OCI-LY7 (cell line): Measurements from ENCODE around the gene MPZL3. TPM values are rescaled to one million over a fixed set of nuclear protein-coding genes. Genes with fewer than 3 reads are reported as not detected.

Experiments used
- BruUV-seq: library from RNA; stranded (reverse); fragments of 400-500 nt; replicated peaks from 2 replicates; lab custom pipeline; 2021; lab: Mats Ljungman, UMichigan
- CTCF ChIA-PET: fragments of 300-600 bp; sonication (Branson Sonifier 250); formaldehyde crosslinking; loops from one replicate; lab custom pipeline; 2022; ENCODE audit warnings: antibody characterized with exemption; ENCODE audit not compliant: unreplicated experiment; lab: Charles Lee
- POLR2A ChIA-PET: fragments of 300-600 bp; sonication (Branson Sonifier 250); formaldehyde crosslinking; loops from one replicate; lab custom pipeline; 2022; ENCODE audit warnings: antibody characterized with exemption; lab: Charles Lee
- DNase-seq: peaks from one replicate; pipeline ENCODE4 v3.0.0-alpha.2; 2015; ENCODE audit warnings: low spot score
- H2AFZ ChIP-seq: fragments of 200-600 bp; sonication (generic), shearing (Covaris generic); 2 replicates; pipeline ENCODE4 v1.6.1; 2014; ENCODE audit warnings: mild to moderate bottlenecking, antibody characterized with exemption, low read length, moderate library complexity
- H3K27ac ChIP-seq: fragments of 200-600 bp; sonication (generic); 2 replicates; pipeline ENCODE4 v1.5.1; 2014; ENCODE audit warnings: mixed run types, low read depth, mild to moderate bottlenecking, moderate library complexity, low read length, inconsistent platforms; ENCODE audit not compliant: poor library complexity, severe bottlenecking
- H3K36me3 ChIP-seq: fragments of 200-600 bp; sonication (generic); 2 replicates; pipeline ENCODE4 v1.6.1; 2014; ENCODE audit warnings: mild to moderate bottlenecking, antibody characterized with exemption, low read length, moderate library complexity, mixed read lengths; ENCODE audit not compliant: insufficient read depth
- H3K4me1 ChIP-seq: fragments of 200-600 bp; sonication (generic); 2 replicates; pipeline ENCODE4 v1.5.1; 2014; ENCODE audit warnings: mild to moderate bottlenecking, low read length; ENCODE audit not compliant: insufficient read depth, poor library complexity, severe bottlenecking
- H3K4me2 ChIP-seq: fragments of 200-600 bp; sonication (generic); 2 replicates; pipeline ENCODE4 v1.6.1; 2014; ENCODE audit warnings: mild to moderate bottlenecking, low read length
- H3K4me3 ChIP-seq: fragments of 200-600 bp; sonication (generic); 2 replicates; pipeline ENCODE4 v1.5.1; 2014; ENCODE audit warnings: mild to moderate bottlenecking, low read depth, low read length; ENCODE audit not compliant: poor library complexity, severe bottlenecking
- H3K79me2 ChIP-seq: fragments of 200-600 bp; sonication (generic); 2 replicates; pipeline ENCODE4 v1.6.1; 2016; ENCODE audit warnings: low read depth, mild to moderate bottlenecking, low read length, moderate library complexity, mixed read lengths; ENCODE audit not compliant: insufficient read depth
- H3K9me2 ChIP-seq: fragments of 200-600 bp; sonication (generic); 2 replicates; pipeline ENCODE4 v1.6.1; 2016; ENCODE audit warnings: mild to moderate bottlenecking, low read length, mixed read lengths; ENCODE audit not compliant: insufficient read depth
- H3K9me3 ChIP-seq: fragments of 200-600 bp; sonication (generic); 2 replicates; pipeline ENCODE4 v1.6.1; 2014; ENCODE audit warnings: mild to moderate bottlenecking, mixed run types, low read length, mixed read lengths
- H4K20me1 ChIP-seq: fragments of 200-600 bp; sonication (generic); 2 replicates; pipeline ENCODE4 v1.6.1; 2014; ENCODE audit warnings: mild to moderate bottlenecking, antibody characterized with exemption, low read length, moderate library complexity, mixed read lengths; ENCODE audit not compliant: insufficient read depth
- CTCF ChIP-seq: fragments of 200-600 bp; sonication (generic); conservative IDR thresholded peaks from 2 replicates; pipeline ENCODE4 v1.5.1; 2014; ENCODE audit warnings: mild to moderate bottlenecking, antibody characterized with exemption, low read length, moderate library complexity, mixed read lengths
- EZH2phosphoT487 ChIP-seq: fragments of 200-600 bp; sonication (generic); IDR thresholded peaks from 2 replicates; pipeline ENCODE4 v1.6.1; 2018; ENCODE audit warnings: low read depth, borderline replicate concordance, mild to moderate bottlenecking, mixed run types, antibody characterized with exemption, low read length, moderate library complexity, mixed read lengths
- intact Hi-C: fragments of 100-400 bp; cut with micrococcal nuclease; formaldehyde crosslinking; loops from one replicate; pipeline ENCODE4 v1.10.0; 2022; ENCODE audit not compliant: unreplicated experiment
- total RNA-seq, 2 experiments: library from RNA; depleted of rRNA in 1 of 2; stranded (reverse); fragments of >200 nt in 1 of 2; shearing (Covaris generic) in 1 of 2; gene quantifications; 2 replicates each; pipeline ENCODE4 v1.2.3, GENCODE V29; 2014 to 2022

MPZL3 gene
- total RNA-seq, 2 experiments from 2014 or later, result 1.9 to 5.8 TPM

GRCh38 chr11:118265954-118266353 lies 13.8 kb upstream of the MPZL3 start:
- no peaks in the 10 kb centered on the region for H3K9me3 ChIP-seq
- no peak for DNase-seq
- no peak overlapping the region for H3K4me3 ChIP-seq
- no peak overlapping the region for H2AFZ ChIP-seq
- no peaks in the 10 kb centered on the region for H3K9me2 ChIP-seq
- no peaks in the 10 kb centered on the region for H3K79me2 ChIP-seq
- peaks cover 8% of the 10 kb centered on the region for H3K4me1 ChIP-seq
- intact Hi-C loops, result no loop called here
- no peaks in the 10 kb centered on the region for H3K36me3 ChIP-seq
- no peaks in the 10 kb centered on the region for H4K20me1 ChIP-seq
- H3K27ac ChIP-seq, result no peak overlapping the region
- ChIA-PET POLR2A (no interaction called here), CTCF (no interaction called here)
- TF ChIP-seq CTCF (no peak), EZH2phosphoT487 (no peak)
- no peak overlapping the region for H3K4me2 ChIP-seq
- no TSS peak for BruUV-seq

GRCh38 chr11:118264569-118265465 lies 12.7 kb upstream of the MPZL3 start:
- H3K27ac ChIP-seq, result no peak overlapping the region
- H3K4me3 ChIP-seq, result no peak overlapping the region
- ChIA-PET CTCF (no interaction called here), POLR2A (interaction anchor here (1.0 to 1.3 kb wide), 3 partner anchors 25 to 92 kb away, joined by 3 to 4 read pairs (median 3); no protein-coding TSS in a partner anchor)
- no peaks in the 10 kb centered on the region for H3K9me3 ChIP-seq
- no peaks in the 10 kb centered on the region for H4K20me1 ChIP-seq
- H3K36me3 ChIP-seq, result no peaks in the 10 kb centered on the region
- H3K4me1 ChIP-seq, result peaks cover 8% of the 10 kb centered on the region
- DNase-seq, result no peak
- no peak for TF ChIP-seq EZH2phosphoT487
- no peak for TF ChIP-seq CTCF
- no TSS peak for BruUV-seq
- H3K4me2 ChIP-seq, result no peak overlapping the region
- H2AFZ ChIP-seq, result no peak overlapping the region
- no peaks in the 10 kb centered on the region for H3K9me2 ChIP-seq
- intact Hi-C loops, result no loop called here
- no peaks in the 10 kb centered on the region for H3K79me2 ChIP-seq
